ENCODE data around the gene ERC2. TPM values are rescaled to one million over a fixed set of nuclear protein-coding genes. Genes with fewer than 3 reads are reported as not detected.

ERC2 gene
- polyA plus RNA-seq, 1 experiment: 0.07 TPM

DNA sequence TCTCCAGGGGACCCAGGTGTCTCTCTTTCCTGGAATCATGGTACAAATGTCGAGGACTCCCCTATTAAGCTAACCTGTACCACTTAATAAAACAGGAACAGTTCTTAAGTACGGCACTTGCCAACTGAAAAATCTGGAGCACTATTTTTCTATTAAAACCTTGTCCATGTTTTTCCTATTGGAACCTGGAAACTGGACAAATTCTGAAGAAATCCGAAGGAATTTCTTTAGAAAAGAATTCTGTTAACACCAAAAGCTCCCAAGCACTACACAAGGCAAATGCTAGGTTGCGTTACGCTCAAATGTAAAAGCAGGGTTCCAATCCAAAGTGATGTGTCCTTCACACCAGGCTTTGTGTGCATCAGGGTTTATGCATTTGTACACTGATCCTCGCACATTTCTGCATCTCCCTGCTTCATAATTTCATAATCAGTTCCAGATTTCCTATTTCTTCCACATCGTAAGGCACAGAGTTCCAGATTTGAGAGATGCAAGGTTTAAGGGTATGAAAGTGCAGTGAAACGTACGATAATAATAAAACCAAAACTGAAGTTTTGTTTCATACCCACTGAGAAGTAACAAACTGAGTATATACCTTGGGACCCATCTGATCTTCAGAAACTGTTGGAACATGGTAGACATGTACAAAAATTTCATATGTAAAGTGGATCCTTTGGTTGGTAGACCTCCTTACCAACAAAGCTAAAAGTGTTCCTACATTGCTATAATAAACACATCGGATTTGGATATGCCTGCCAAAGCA lies 849.0 kb downstream of the ERC2 start:
- ChIA-PET CTCF (no interaction called here), POLR2A (no interaction called here)
- Histone ChIP-seq H3K4me3 (ENCODE audit: low read depth, low read length) (no peak overlapping the region), H3K27me3 (ENCODE audit: control insufficient read depth, insufficient read depth, low read length) (no peaks in the 10 kb centered on the region), H3K27ac (ENCODE audit: low read depth, low read length) (no peak overlapping the region), H3K9me3 (ENCODE audit: control insufficient read depth, insufficient read depth, low read length) (no peaks in the 10 kb centered on the region)
- no peak for DNase-seq (ENCODE audit: low read depth, low spot score)
- no peak for TF ChIP-seq CTCF (IDR thresholded peaks at IDR 0.05; ENCODE audit: low read depth, low read length)

- no peak for DNase-seq (ENCODE audit: low read depth, low spot score)
- CTCF ChIA-PET: no interaction called here
- no peaks in the 10 kb centered on the region for H3K27me3 ChIP-seq (ENCODE audit: control insufficient read depth, insufficient read depth, low read length)
- no peak for TF ChIP-seq CTCF (IDR thresholded peaks at IDR 0.05; ENCODE audit: low read depth, low read length)
- no peaks in the 10 kb centered on the region for H3K9me3 ChIP-seq (ENCODE audit: control insufficient read depth, insufficient read depth, low read length)
- H3K4me3 ChIP-seq (ENCODE audit: low read depth, low read length): no peak overlapping the region
- H3K27ac ChIP-seq (ENCODE audit: low read depth, low read length): no peak overlapping the region
- POLR2A ChIA-PET: no interaction called here
Measured at GRCh38 chr3:55617385-55617784, 850.9 kb downstream of the ERC2 start.

DNA sequence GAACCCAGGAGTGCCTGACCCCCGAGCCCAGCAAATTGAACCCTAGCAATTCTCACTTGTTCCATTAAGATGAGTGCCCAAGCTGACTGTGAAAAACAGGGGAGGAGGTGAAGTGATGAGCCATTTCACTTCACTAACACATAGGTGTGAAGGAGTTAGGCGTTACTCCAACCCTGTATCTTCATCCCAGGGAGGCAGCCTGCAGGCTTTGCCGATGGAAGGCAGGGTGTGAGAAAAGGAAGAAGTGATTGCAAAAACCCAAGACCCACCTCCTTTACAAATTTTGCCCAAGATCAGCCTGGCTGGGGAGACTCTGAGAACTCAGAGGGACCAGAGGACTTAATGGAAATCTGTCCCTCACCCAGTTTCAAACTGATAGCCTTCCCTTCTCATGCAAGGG lies 851.5 kb downstream of the ERC2 start:
- DNase-seq (ENCODE audit: low read depth, low spot score): no peak
- Histone ChIP-seq H3K27me3 (ENCODE audit: control insufficient read depth, insufficient read depth, low read length) (no peaks in the 10 kb centered on the region), H3K9me3 (ENCODE audit: control insufficient read depth, insufficient read depth, low read length) (no peaks in the 10 kb centered on the region), H3K27ac (ENCODE audit: low read depth, low read length) (no peak overlapping the region), H3K4me3 (ENCODE audit: low read depth, low read length) (no peak overlapping the region)
- TF ChIP-seq CTCF (IDR thresholded peaks at IDR 0.05; ENCODE audit: low read depth, low read length): no peak
- ChIA-PET CTCF (no interaction called here), POLR2A (no interaction called here)

GRCh38 chr3:55615694-55616295 lies 852.5 kb downstream of the ERC2 start:
- no peaks in the 10 kb centered on the region for H3K9me3 ChIP-seq (ENCODE audit: control insufficient read depth, insufficient read depth, low read length)
- TF ChIP-seq CTCF (IDR thresholded peaks at IDR 0.05; ENCODE audit: low read depth, low read length): no peak
- H3K27me3 ChIP-seq (ENCODE audit: control insufficient read depth, insufficient read depth, low read length): no peaks in the 10 kb centered on the region
- no peak for DNase-seq (ENCODE audit: low read depth, low spot score)
- H3K27ac ChIP-seq (ENCODE audit: low read depth, low read length): no peak overlapping the region
- no peak overlapping the region for H3K4me3 ChIP-seq (ENCODE audit: low read depth, low read length)
- CTCF ChIA-PET: no interaction called here
- POLR2A ChIA-PET: no interaction called here

GRCh38 chr3:55615039-55615693 lies 853.1 kb downstream of the ERC2 start:
- Histone ChIP-seq H3K4me3 (ENCODE audit: low read depth, low read length) (no peak overlapping the region), H3K27me3 (ENCODE audit: control insufficient read depth, insufficient read depth, low read length) (no peaks in the 10 kb centered on the region), H3K9me3 (ENCODE audit: control insufficient read depth, insufficient read depth, low read length) (no peaks in the 10 kb centered on the region), H3K27ac (ENCODE audit: low read depth, low read length) (no peak overlapping the region)
- DNase-seq (ENCODE audit: low read depth, low spot score): no peak
- POLR2A ChIA-PET: no interaction called here
- TF ChIP-seq CTCF (IDR thresholded peaks at IDR 0.05; ENCODE audit: low read depth, low read length): no peak
- CTCF ChIA-PET: no interaction called here
